NCI-H82 treated with DMSO at 0.1 percent for 48 hours (cell line): ENCODE data around the gene PRG2.
"Not testable (repeated sequence)": the region's sequence is repeated elsewhere in the genome, so short reads cannot be mapped to it uniquely, and the experiment has no call there.

Source experiments
- DNase-seq: peaks from one replicate; lab custom pipeline; 2025; ENCODE audit not compliant: unreplicated experiment; lab: John Stamatoyannopoulos, UW

PRG2 gene

DNA sequence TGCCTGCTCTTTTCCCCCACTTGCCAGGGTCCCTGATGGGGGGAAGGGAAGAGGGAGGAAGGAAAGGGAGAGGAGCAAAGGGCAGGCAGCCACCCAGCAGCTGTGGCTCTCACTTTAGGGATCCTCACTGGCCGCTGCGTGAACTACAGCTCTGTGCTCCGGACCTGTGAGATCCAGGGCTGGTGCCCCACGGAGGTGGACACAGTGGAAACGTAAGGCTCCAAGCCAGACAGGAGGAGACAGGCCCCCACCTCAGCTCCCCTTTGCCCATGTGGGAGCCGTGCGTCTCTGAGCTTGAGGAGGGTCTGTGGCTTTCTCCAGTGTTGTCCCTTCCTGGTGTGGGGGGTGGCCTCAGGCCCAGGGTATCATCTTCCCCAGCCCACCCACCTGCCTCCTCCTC, 42.4 kb downstream of the PRG2 start:
- DNase-seq: no peak

DNA sequence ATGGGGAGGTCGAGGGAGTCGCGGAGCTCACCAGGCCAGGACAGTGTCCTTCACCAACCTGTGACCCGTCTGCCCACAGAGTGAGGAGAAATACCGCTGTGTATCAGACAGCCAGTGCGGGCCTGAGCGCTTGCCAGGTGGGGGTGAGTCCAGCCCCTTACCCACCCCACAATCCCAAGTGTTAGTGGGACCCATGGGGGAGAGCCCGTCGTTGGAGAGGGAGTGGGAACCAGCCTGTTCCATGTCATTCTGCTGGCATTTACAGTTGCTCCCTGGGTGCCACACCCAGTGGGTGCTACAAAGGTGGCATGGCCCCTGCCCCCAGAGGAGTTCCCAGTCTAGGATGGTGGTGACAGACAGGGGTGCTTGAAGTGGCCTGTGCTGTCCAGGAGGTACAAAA, 43.1 kb downstream of the PRG2 start:
- no peak for DNase-seq

DNA sequence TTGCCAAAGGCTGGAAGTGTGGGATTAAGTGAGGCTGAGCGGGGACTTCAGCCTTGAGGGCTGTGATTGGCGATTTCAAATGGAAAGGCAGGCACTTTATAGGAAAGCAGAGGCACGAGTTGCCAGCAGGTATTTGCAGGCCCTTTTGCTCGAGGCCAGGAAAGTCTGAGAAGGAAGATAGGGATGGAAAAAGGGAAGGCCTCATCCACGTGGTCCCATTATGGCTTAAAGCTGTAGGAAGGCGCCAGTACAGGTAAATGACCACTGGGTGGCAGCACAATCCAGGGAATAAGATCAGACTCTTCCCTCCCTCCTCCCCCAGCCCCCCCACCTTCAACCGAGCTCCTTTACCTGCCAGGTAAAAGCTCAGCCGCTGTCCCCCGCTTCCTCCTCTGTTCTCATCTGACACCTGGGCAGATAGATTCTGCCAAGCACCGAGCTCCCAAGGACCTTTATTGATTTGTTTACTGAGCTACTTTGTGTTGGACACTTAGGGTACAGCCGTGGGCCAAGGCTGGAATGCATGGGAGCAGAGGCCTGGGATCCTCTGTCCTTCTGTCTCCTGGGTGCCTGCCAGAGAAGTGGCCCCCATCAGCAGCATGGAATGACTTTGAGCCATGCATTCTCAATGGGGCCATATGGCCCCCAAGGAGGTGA, 44.8 kb downstream of the PRG2 start:
- peak; percentile 60 for DNase-seq

DNA sequence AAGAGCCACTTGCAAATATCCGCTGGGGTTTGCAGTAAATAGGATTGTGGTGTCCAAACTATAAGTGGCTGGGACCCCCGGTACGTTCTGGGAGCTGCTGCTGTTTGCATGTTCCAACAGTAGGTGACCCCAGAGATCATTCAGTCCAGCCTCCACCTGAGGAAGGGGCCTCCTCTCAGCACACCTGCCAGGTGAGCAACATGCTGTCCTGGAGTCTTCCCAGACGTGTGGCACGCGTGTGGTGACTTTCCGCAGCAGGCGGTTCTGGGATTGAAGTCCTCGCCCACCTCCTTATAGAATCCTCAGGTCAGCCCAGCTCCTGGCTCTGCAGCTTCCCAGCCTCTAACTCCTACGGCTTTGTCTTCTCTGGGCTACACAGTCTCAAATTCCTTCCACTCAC, 45.6 kb downstream of the PRG2 start:
- no peak for DNase-seq

DNA sequence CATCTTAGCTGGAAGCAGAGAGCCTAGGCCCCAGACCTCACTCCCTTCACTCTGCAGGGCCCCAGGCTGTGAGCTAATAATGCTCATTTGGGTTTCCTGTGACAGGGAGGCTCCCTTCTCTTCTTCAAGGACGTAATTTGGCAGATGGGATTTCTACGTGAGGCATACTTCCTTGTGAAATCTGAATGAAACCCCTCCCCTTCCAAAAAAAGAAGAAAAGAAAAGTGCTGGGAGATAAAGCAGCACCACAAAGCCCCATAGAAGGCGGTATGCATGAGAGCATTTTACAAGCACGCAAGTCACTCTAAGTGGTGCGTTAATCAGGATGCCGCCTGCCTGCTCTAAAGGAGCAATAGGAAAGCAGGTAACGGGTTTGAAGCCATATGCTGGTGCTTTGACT, 46.6 kb downstream of the PRG2 start:
- no peak for DNase-seq

DNA sequence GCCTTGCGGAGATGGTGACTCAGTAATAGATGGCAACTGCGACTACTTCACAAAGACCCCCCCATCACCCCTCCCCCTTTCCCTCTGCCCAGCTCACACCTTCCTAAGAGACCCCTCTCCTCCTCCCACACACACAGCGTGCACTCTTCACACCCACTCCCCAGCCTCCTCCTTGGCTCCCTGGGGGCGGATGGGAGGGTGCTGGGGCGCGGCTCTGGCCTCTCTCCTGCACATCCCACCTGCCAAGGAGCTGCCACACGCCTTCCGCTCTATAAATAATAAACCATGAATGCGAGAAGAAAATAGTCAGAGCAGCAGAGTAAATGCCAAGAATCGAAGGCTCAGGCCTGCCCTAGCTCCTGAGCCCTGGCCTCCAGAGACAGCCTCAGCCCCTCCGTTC, 47.7 kb downstream of the PRG2 start:
- no peak for DNase-seq

DNA sequence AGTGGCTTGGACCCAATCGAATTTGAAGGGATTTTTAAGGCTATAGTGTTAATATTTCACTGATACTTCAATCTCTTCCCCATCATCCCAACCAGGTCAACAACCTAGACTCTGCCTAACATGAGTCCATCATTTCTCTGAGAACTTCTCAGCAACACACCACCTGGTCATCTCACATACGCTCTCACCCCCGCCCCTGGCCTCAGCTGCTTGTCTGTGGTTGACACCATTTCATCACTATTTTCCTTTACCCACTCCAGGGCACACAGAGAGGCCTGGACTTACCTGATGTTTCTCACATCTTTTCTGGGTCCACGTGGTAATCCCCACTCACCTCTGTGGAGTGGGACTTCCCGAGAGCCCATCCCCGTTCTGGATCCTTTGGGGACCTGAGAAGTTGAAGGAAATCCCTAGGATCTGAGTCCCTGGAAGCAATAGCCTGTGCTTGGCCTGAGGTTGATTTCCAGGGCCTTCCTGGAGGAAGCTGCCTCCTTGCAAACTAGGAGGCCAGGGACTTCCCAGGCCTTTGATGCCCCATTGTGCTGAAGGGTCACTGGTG, 49.1 kb downstream of the PRG2 start:
- DNase-seq: no peak

DNA sequence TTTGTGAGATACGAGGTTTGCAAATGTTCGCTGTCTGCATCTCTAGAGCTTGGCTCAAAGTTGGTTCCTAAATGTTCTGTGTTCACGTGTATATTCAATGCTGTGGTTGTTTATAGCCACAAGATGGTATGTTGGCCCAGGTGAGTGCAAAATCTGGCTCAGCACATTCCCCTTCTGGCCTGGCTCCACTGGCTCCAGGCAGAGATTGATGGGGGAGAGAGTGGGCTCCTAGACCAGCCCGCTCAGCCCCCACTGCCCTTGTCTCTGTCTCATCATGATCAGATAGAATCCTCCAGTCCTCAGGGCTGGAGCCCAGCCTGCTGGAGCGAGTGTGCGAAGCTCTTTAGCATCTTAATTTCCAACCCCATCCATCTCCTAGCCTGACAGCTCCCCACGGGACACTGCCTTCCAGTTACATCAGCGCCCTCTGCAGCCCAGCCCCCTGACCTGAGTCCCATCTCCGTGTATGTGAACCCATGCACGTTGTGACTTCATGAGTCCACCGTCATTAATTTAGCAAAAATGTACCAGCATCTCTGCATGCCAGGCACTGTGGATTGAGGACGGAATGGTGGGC, 50.3 kb downstream of the PRG2 start:
- peak; percentile 59 for DNase-seq

DNA sequence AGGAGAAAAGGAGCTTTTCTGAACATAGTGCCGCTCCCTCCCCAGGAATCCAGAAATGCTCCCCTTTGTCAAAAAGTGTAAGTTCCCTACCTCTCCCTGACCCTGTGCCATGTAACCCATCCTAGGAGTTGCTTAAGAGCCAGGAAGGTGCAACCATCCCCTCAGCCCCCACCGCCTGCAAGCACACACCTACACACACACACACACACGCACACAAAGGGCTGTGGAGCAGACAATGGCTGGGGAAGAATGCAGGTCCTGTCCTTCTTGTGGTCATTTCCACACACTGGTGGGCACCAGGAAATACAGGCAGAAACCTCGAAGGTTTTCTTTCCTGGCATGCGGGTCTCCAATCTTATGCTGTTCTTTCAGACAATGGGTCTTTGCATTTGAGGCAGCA, 51.1 kb downstream of the PRG2 start:
- DNase-seq: no peak

DNA sequence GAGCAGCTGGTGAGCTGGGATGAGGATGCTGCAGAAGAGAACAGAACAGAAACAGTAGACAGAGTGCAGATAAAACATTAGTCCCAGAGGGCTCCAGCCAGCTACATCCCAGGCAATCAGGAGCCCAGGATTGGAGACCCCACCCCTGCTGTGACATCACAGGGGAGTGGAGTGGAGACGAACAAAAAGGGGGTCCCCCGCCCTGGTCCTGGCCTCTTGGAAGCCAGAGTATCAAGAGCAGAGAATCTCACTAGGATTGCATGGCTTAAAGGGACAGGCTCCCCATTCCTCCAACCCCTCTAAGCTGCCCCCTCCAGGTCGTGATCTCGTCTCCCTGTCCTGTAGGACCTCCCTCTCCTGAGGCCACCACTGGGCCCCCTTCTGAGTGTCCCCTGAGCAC, 52.3 kb downstream of the PRG2 start, which contains the start of gene P2RX3:
P2RX3 (plus strand) TSS at position 211 of the 400 bp plus-strand sequence. CDS start 199 bp downstream, outside the sequence.
- no peak for DNase-seq

DNA sequence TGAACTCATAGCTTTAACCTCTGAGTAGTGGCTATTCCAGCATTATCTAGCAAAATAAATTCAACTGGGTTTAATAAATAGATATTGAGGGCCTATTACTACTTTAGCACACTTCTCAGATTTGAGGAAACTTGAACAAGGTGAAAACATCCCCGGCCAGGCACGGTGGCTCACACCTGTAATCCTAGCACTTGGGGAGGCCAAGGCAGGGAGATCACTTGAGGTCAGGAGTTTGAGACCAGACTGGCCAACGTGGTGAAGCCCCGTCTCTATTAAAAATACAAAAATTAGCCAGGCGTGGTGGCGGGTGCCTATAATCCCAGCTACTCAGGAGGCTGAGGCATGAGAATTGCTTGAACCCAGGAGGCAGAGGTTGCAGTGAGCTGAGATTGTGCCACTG, 53.6 kb downstream of the PRG2 start:
- not testable (repeated sequence) for DNase-seq
